ENCODE data around the gene COL21A1. TPM values are rescaled to one million over a fixed set of nuclear protein-coding genes. Genes with fewer than 3 reads are reported as not detected.

The COL21A1 gene
- total RNA-seq, 1 donor: 29.0 TPM

DNA sequence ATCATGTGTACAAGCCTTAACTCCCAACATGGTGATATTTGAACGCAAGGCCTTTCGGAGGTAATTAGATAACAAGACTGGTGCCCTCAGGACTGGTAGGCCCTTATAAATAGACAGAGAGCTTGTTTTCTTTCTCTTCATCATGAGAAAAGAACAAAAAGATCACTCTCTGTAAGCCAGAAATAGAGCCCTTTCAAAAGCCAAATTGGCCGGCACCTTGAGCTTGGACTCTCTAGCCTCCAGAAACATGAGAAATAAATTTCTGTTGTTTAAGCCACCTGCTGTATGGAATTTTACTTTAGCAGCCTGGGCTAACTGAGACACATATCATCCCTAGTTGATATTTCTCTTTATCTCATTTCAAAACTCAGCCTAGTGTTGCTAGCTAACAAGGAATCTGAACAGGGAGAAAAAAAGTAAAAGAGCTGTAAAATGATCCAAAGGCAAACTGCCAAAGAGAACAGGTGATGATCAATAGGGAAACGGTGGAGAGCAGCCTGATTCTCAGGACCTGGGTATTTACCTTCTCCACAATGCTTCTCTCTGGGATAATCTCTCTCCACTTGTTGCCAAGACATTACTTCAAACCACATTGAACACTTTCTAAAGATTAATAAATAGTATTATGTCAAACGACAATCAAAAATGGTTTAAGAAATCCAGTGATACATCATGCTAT, 6.1 kb downstream of the COL21A1 start:
- H3K4me3 ChIP-seq (ENCODE audit: low read depth, low read length): no peak overlapping the region
- DNase-seq (ENCODE audit: low read depth): no peak
- TF ChIP-seq, protein P1, sequence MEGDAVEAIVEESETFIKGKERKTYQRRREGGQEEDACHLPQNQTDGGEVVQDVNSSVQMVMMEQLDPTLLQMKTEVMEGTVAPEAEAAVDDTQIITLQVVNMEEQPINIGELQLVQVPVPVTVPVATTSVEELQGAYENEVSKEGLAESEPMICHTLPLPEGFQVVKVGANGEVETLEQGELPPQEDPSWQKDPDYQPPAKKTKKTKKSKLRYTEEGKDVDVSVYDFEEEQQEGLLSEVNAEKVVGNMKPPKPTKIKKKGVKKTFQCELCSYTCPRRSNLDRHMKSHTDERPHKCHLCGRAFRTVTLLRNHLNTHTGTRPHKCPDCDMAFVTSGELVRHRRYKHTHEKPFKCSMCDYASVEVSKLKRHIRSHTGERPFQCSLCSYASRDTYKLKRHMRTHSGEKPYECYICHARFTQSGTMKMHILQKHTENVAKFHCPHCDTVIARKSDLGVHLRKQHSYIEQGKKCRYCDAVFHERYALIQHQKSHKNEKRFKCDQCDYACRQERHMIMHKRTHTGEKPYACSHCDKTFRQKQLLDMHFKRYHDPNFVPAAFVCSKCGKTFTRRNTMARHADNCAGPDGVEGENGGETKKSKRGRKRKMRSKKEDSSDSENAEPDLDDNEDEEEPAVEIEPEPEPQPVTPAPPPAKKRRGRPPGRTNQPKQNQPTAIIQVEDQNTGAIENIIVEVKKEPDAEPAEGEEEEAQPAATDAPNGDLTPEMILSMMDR (IDR thresholded peaks at IDR 0.05; ENCODE audit: insufficient read depth, low read length): no peak

DNA sequence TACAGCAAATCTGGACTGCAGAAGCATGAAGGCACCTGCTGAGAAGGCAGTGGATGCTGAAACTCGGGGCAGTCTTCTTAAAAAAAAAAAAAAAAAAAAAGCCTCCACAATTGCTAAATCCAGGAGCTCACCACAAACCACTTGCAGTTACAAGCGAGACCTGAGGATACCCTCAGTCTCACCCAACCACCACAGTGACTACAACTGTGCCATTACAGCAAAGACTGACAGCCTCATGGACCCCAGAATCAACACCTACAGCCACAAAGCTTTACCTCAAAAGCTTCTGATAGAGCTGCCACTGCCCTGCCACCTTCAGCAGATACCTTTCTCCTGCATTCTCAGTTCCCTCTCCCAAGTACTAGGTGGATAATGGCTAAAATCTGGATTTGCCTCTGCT, 9.0 kb downstream of the COL21A1 start:
- TF ChIP-seq, protein P1 (IDR thresholded peaks at IDR 0.05; ENCODE audit: insufficient read depth, low read length): no peak
- DNase-seq (ENCODE audit: low read depth): no peak
- no peak overlapping the region for H3K4me3 ChIP-seq (ENCODE audit: low read depth, low read length)

DNA sequence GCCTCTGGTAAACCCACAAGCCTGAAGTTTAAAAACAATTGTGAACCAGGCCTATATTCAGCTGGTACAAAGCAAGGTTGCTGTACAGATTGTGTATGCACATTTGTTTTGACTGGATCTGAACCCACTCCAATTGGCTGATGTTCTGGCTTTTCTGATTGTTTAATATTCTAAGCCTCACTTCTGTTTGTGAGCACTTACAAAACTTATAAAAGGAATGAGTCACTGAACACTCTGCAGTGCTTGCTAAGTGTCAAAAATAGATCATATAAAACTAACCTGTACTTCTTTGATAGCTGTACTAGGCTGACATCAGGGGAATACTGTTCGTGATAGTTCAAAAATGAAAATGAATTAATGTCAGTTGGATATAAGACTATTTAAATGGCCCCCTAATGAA, 12.1 kb downstream of the COL21A1 start:
- H3K4me3 ChIP-seq (ENCODE audit: low read depth, low read length): no peak overlapping the region
- TF ChIP-seq, protein P1 (IDR thresholded peaks at IDR 0.05; ENCODE audit: insufficient read depth, low read length): no peak
- DNase-seq (ENCODE audit: low read depth): peak; percentile 66

DNA sequence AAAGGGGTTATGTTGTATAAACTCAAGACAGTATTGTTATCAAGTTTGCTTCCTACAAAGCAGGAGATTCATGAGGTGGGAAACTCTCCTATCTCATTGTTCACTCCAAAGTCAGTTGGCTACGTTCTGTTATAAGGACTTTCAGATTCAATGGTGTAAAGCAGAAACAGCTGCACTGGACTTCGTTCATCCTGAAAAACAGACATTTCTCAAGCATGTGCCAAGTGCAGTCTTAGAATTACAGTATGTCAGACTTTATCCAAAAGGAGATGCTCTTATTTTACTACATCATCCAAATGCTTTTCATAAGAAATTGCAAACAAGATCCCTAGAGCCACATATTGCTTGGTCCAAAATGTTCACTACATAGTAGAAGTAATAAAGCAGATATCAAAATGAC, 14.9 kb downstream of the COL21A1 start:
- TF ChIP-seq, protein P1 (IDR thresholded peaks at IDR 0.05; ENCODE audit: insufficient read depth, low read length): no peak
- peak; percentile 46 for DNase-seq (ENCODE audit: low read depth)
- H3K4me3 ChIP-seq (ENCODE audit: low read depth, low read length): no peak overlapping the region

DNA sequence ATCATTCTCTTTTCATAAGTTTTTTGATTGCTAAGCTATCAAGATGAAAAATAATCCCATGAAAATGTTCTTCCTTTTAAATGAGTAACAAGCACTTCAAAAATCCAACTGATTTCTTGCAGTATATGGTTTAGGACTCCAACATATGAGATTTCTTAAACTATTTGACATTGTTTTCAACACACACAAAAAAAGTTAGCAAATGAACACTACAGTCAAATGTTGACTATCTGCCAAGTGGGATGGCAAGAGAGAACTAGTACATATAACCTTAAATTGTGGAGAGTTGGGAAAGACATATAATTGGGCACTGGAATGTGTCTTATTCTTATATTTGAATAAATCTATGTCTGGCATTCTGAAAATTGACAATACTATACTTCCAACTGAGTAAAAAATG, 15.6 kb downstream of the COL21A1 start:
- TF ChIP-seq, protein P1 (IDR thresholded peaks at IDR 0.05; ENCODE audit: insufficient read depth, low read length): no peak
- DNase-seq (ENCODE audit: low read depth): peak; percentile 28
- H3K4me3 ChIP-seq (ENCODE audit: low read depth, low read length): no peak overlapping the region

DNA sequence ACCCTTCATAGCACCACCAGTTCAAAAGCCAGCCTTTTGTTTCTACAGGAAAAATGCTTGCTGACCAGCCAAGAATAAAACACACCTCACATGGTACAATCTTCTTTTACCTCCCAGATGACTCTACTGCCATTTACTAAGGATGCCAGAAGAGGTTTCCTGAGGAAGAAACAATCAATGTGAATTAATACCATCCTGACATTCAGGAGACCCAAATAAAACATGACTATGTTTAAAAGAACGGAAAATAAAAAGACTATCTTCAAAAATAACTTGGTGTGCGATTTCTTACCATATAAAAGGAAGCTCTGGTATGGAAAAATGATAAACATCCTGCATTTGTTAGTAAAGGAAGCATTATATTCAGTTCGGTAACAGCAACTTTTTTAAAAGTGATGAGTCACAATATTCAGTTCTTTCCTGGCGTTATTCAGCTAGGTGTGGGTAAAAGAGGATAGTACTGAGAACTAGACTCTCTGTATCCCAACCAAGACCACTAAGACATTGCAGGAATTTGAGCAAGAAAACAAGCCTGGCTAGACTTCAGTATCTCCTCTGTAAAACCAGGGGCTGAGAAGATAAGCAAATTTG, 16.3 kb downstream of the COL21A1 start:
- TF ChIP-seq, protein P1 (IDR thresholded peaks at IDR 0.05; ENCODE audit: insufficient read depth, low read length): no peak
- DNase-seq (ENCODE audit: low read depth): no peak
- no peak overlapping the region for H3K4me3 ChIP-seq (ENCODE audit: low read depth, low read length)
